OCI-LY7 (cell line): ENCODE data around the gene MT1A.
"Not testable (repeated sequence)": the region's sequence is repeated elsewhere in the genome, so short reads cannot be mapped to it uniquely, and the experiment has no call there.

Experiments
- CTCF ChIP-seq: fragments of 200-600 bp; sonication (generic); conservative IDR thresholded peaks from 2 replicates; pipeline ENCODE4 v1.5.1; 2014; ENCODE audit warnings: mild to moderate bottlenecking, antibody characterized with exemption, low read length, moderate library complexity, mixed read lengths
- EZH2phosphoT487 ChIP-seq: fragments of 200-600 bp; sonication (generic); IDR thresholded peaks from 2 replicates; pipeline ENCODE4 v1.6.1; 2018; ENCODE audit warnings: low read depth, borderline replicate concordance, mild to moderate bottlenecking, mixed run types, antibody characterized with exemption, low read length, moderate library complexity, mixed read lengths

GRCh38 chr16:56665286-56666261 lies 27.1 kb downstream of the MT1A start:
- not testable (repeated sequence) for TF ChIP-seq CTCF, EZH2phosphoT487
